ENCODE measurements around the gene GAL3ST3. TPM values are rescaled to one million over a fixed set of nuclear protein-coding genes. Genes with fewer than 3 reads are reported as not detected.

GAL3ST3 gene
- total RNA-seq, 2 donors from 2014 or later, result 0.45 TPM; not detected in 1

DNA sequence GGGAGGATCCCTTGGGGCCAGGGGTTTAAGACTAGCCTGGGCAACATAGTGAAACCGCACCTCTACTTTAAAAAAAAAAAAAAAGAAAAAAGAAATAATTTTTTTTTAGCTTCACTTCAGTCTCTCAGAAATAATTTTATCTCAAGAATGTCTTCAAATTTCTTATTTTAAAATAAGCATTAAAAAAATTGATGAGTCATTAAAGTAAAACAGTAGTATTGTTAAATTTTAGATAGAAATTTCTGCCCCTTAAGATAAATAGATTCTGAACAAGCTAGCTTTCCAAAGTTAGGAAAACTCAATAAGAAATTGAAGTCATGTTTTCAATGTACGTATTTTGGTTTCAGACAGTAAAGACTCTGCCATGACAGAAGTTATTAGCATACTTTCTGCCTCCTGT lies 13.4 kb upstream of the GAL3ST3 start:
- H3K27ac Mint-ChIP-seq, result peak overlapping the region; percentile 72
- no peaks in the 10 kb centered on the region for H3K27me3 Mint-ChIP-seq
- H3K36me3 Mint-ChIP-seq (ENCODE audit: low read depth), result peaks cover 100% of the 10 kb centered on the region
- peak overlapping the region; percentile 19 for H3K4me3 Mint-ChIP-seq
- no peaks in the 10 kb centered on the region for H3K9me3 Mint-ChIP-seq
- H3K4me1 Mint-ChIP-seq, result peaks cover 43% of the 10 kb centered on the region
- no peak for ATAC-seq (replicated peaks)

DNA sequence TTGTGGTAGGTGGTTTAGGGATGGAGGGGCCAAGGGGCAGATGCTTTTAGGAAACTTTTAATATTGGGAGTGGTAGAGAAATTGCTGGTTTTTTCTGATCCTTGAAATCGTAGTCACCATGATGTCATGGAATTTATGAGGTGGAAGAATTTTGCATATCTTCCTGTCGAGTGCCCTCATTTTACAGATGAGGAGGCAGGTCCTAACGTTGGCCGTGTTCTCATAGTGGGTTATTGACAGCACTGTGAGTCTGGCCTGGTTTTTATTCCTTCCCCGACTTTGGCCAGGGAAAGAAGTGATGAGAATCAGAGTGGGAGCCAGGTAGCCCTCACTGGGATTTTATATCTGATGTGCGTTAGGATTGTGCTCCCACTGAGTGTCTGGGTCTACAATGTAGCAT lies 12.3 kb upstream of the GAL3ST3 start:
- H3K27me3 Mint-ChIP-seq, result no peaks in the 10 kb centered on the region
- peak; percentile 73 for ATAC-seq (replicated peaks)
- no peaks in the 10 kb centered on the region for H3K9me3 Mint-ChIP-seq
- peaks cover 33% of the 10 kb centered on the region for H3K4me1 Mint-ChIP-seq
- peak overlapping the region; percentile 91 for H3K27ac Mint-ChIP-seq
- peak overlapping the region; percentile 58 for H3K4me3 Mint-ChIP-seq
- peaks cover 100% of the 10 kb centered on the region for H3K36me3 Mint-ChIP-seq (ENCODE audit: low read depth)

DNA sequence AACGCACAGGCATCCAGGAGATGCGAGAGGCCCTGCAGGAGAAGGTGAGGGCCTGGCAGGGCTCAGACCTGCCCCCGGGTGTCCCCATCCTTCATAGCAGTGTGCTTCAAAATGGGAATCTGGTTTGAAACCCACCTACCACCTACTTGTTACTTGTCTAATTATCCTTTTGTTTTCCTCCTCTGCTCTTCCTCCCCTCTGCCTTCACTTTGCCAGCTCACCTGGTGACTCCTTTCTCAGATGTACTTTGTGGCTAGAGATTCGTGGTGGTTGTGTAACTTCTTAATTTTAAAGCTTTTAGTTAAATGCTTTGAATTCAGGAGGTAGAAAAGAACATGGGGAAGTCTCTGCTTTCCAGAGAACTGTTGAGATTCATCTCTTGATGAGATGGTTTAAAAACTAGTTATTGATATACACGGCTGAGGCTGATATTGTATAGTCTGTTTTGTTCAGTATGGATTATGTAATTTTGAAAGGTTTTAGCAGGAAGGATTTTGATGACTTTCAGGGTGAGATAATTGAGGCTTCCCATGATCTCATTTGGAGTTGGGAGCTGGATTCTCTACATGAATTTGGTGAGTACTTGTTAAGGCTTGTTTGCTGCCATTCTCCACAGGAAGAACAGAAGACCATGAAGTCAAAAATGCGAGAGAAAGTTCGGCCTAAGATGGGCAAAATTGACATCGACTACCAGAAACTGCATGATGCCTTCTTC lies 11.2 kb upstream of the GAL3ST3 start:
- Mint-ChIP-seq H3K27ac (peak overlapping the region; percentile 91), H3K27me3 (no peaks in the 10 kb centered on the region), H3K9me3 (no peaks in the 10 kb centered on the region), H3K36me3 (ENCODE audit: low read depth) (peaks cover 100% of the 10 kb centered on the region), H3K4me3 (peak overlapping the region; percentile 58), H3K4me1 (peaks cover 31% of the 10 kb centered on the region)
- ATAC-seq (replicated peaks), result no peak

GRCh38 chr11:66056501-66056900 lies 7.5 kb upstream of the GAL3ST3 start:
- no peak for ATAC-seq (replicated peaks)
- no peaks in the 10 kb centered on the region for H3K27me3 Mint-ChIP-seq
- H3K4me3 Mint-ChIP-seq, result no peak overlapping the region
- H3K4me1 Mint-ChIP-seq, result peaks cover 15% of the 10 kb centered on the region
- no peaks in the 10 kb centered on the region for H3K9me3 Mint-ChIP-seq
- no peak overlapping the region for H3K27ac Mint-ChIP-seq
- peaks cover 100% of the 10 kb centered on the region for H3K36me3 Mint-ChIP-seq (ENCODE audit: low read depth)

GRCh38 chr11:66055021-66055420 lies 6.1 kb upstream of the GAL3ST3 start:
- no peak for ATAC-seq (replicated peaks)
- Mint-ChIP-seq H3K36me3 (ENCODE audit: low read depth) (peaks cover 89% of the 10 kb centered on the region), H3K4me3 (peak overlapping the region; percentile 100), H3K27me3 (no peaks in the 10 kb centered on the region), H3K27ac (no peak overlapping the region), H3K4me1 (peaks cover 9% of the 10 kb centered on the region), H3K9me3 (no peaks in the 10 kb centered on the region)

DNA sequence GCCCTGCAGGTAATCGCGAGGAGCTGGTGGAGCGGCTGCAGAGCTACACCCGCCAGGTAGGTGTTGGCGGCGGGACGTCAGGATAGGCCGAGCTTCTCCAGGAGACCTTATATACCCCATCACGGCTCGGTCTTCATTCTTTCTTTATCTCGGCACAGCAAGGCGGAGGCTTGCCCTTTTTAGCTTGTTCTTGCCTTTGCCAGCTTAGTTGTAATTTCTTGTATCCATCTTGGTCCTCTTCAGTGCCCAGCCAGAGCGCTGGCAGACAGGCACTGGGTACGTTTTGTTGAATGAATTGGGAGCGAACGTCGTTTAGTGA lies 3.7 kb upstream of the GAL3ST3 start:
- Mint-ChIP-seq H3K4me3 (peak overlapping the region; percentile 100), H3K27ac (peak overlapping the region; percentile 100), H3K36me3 (ENCODE audit: low read depth) (peaks cover 65% of the 10 kb centered on the region), H3K4me1 (peaks cover 6% of the 10 kb centered on the region), H3K9me3 (no peaks in the 10 kb centered on the region), H3K27me3 (no peaks in the 10 kb centered on the region)
- no peak for ATAC-seq (replicated peaks)

GRCh38 chr11:66051766-66052663 lies 3.1 kb upstream of the GAL3ST3 start, which contains the start of gene SF3B2:
Gene SF3B2, plus strand, starts transcription at chr11:66052364. Its CDS starts 21 bp downstream, at chr11:66052385.
- Mint-ChIP-seq H3K4me3 (peak within 1 kb of the TSS; percentile 100), H3K4me1 (peaks cover 6% of the 10 kb centered on the region), H3K27me3 (no peaks in the 10 kb centered on the region), H3K36me3 (ENCODE audit: low read depth) (peaks cover 59% of the 10 kb centered on the region), H3K27ac (peak within 1 kb of the TSS; percentile 100), H3K9me3 (no peaks in the 10 kb centered on the region)
- peak; percentile 99 for ATAC-seq (replicated peaks)

GRCh38 chr11:66051371-66051765 lies 2.4 kb upstream of the GAL3ST3 start:
- no peak for ATAC-seq (replicated peaks)
- H3K9me3 Mint-ChIP-seq, result no peaks in the 10 kb centered on the region
- H3K4me1 Mint-ChIP-seq, result peaks cover 6% of the 10 kb centered on the region
- peak overlapping the region; percentile 100 for H3K27ac Mint-ChIP-seq
- no peaks in the 10 kb centered on the region for H3K27me3 Mint-ChIP-seq
- H3K4me3 Mint-ChIP-seq, result peak overlapping the region; percentile 100
- peaks cover 52% of the 10 kb centered on the region for H3K36me3 Mint-ChIP-seq (ENCODE audit: low read depth)

DNA sequence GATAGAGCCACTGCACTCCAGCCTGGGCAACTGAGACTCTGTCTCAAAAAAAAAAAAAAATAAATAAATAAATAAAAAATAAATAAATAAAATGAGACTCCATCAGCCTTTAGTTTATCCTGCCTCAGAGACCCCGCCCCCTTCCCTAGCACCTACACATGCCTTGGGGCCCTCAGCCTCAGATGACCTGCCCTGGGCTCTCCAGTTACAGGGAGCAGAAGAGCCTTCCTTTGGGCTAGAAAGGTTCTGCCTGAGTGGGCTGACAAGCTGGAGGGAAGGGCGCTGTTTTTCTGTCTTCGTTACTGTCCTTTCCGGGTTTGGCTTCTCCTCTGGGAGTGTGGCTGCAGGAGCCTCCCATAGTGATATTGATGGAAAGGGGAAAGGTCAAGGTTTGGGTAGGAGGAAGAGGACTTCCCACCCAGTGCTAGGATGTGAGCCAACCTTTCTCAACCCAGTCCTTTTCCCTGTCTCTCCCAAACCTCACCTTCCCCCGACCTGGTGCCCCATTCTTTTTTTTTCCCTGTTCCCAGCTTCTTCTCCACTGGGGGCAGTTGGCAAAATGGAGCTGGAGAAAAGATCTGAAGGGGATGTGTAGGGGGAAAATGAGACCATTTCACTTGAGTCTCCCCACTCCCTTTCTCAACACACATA lies 1.7 kb upstream of the GAL3ST3 start:
- Mint-ChIP-seq H3K4me1 (peaks cover 6% of the 10 kb centered on the region), H3K27ac (peak overlapping the region; percentile 100), H3K27me3 (no peaks in the 10 kb centered on the region), H3K4me3 (peak overlapping the region; percentile 100), H3K9me3 (no peaks in the 10 kb centered on the region), H3K36me3 (ENCODE audit: low read depth) (peaks cover 46% of the 10 kb centered on the region)
- ATAC-seq (replicated peaks), result no peak

- no peak for ATAC-seq (replicated peaks)
- no peaks in the 10 kb centered on the region for H3K9me3 Mint-ChIP-seq
- peaks cover 13% of the 10 kb centered on the region for H3K4me1 Mint-ChIP-seq
Observed at GRCh38 chr11:66047541-66048365, 1.2 kb downstream of the GAL3ST3 start.

DNA sequence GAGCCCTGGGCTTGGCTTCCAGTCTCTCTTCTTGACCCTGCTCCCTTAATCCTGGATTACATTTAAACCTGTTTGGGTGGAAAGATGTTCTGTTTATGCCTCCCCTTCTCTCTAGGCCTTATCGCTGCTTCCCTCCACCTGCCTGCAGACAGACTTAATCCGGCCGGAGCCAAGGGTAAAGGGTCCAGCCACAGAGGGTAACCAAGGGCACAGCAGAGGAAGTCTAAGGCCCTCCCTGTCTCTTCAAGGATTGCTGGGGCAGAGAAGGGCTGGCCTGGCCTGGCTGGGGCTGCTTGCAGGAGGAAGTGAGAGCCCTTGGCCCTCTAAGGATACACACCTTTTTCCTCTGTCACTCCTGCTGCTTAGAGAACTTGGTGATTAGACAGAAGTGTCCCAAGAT lies 2.1 kb downstream of the GAL3ST3 start:
- Mint-ChIP-seq H3K27ac (no peak overlapping the region), H3K9me3 (no peaks in the 10 kb centered on the region)
- no peak for ATAC-seq (replicated peaks)

More at GRCh38 chr11:66047541-66048365, 1.2 kb downstream of the GAL3ST3 start:
- Mint-ChIP-seq H3K27ac (no peak overlapping the region), H3K4me3 (no peak overlapping the region), H3K27me3 (no peaks in the 10 kb centered on the region), H3K36me3 (ENCODE audit: low read depth) (peaks cover 16% of the 10 kb centered on the region)

GRCh38 chr11:66045177-66045639 lies 3.8 kb downstream of the GAL3ST3 start:
- peak; percentile 96 for ATAC-seq (replicated peaks)
- no peaks in the 10 kb centered on the region for H3K9me3 Mint-ChIP-seq
- H3K4me1 Mint-ChIP-seq, result peaks cover 7% of the 10 kb centered on the region
- H3K4me3 Mint-ChIP-seq, result peak overlapping the region; percentile 58
- H3K27me3 Mint-ChIP-seq, result no peaks in the 10 kb centered on the region
- H3K36me3 Mint-ChIP-seq (ENCODE audit: low read depth), result no peaks in the 10 kb centered on the region
- peak overlapping the region; percentile 56 for H3K27ac Mint-ChIP-seq

More for the DNA sequence above, 2.1 kb downstream of the GAL3ST3 start:
- H3K4me3 Mint-ChIP-seq, result no peak overlapping the region
- no peaks in the 10 kb centered on the region for H3K27me3 Mint-ChIP-seq
- peaks cover 13% of the 10 kb centered on the region for H3K4me1 Mint-ChIP-seq
- peaks cover 8% of the 10 kb centered on the region for H3K36me3 Mint-ChIP-seq (ENCODE audit: low read depth)

- peak overlapping the region; percentile 56 for H3K27ac Mint-ChIP-seq
- H3K4me1 Mint-ChIP-seq, result peaks cover 7% of the 10 kb centered on the region
- H3K36me3 Mint-ChIP-seq (ENCODE audit: low read depth), result no peaks in the 10 kb centered on the region
- H3K4me3 Mint-ChIP-seq, result peak overlapping the region; percentile 58
- no peaks in the 10 kb centered on the region for H3K9me3 Mint-ChIP-seq
- no peaks in the 10 kb centered on the region for H3K27me3 Mint-ChIP-seq
- peak; percentile 83 for ATAC-seq (replicated peaks)
Observed at GRCh38 chr11:66044757-66045156, 4.2 kb downstream of the GAL3ST3 start.
